Activated CD4-positive, alpha-beta T cell treated with anti-CD3 and anti-CD28 coated beads, Interleukin-2, amount 50 U/mL, for 48 hours (primary cell): ENCODE data around the gene RB1.

Experiments
- DNase-seq, 2 experiments: peaks; one replicate each; pipeline ENCODE4 v3.0.0-alpha.2; 2020

RB1 gene

DNA sequence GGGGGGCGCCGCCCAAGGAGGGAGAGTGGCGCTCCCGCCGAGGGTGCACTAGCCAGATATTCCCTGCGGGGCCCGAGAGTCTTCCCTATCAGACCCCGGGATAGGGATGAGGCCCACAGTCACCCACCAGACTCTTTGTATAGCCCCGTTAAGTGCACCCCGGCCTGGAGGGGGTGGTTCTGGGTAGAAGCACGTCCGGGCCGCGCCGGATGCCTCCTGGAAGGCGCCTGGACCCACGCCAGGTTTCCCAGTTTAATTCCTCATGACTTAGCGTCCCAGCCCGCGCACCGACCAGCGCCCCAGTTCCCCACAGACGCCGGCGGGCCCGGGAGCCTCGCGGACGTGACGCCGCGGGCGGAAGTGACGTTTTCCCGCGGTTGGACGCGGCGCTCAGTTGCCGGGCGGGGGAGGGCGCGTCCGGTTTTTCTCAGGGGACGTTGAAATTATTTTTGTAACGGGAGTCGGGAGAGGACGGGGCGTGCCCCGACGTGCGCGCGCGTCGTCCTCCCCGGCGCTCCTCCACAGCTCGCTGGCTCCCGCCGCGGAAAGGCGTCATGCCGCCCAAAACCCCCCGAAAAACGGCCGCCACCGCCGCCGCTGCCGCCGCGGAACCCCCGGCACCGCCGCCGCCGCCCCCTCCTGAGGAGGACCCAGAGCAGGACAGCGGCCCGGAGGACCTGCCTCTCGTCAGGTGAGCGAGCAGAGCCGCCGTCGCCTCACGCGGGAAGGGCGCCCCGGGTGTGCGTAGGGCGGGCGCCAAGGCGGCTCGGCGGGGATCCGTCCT is at the start of gene RB1:
TSS of gene RB1 (plus strand) at position 393 of the 784 bp plus-strand sequence. CDS start at position 555, 162 bp downstream.
- peak; percentile 90 to 92 for DNase-seq

DNA sequence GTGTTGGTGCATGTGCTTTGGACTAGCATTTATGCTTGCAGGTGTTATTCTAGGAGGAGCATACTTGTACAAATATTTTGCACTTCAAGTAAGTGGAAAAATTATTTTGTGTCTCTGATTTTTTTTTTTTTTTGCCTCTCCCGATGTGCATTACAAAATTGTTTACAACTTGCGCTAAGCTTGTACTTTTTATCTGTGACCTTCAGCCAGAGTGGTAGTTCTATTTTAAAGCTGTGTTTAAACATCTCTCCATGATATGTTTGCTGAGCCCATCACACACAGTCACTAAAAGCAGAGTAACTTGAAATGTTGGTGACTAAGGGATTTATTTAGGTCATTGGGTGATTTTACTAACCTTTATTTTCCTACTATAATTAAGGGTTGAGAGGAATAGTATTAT is 49.7 kb upstream of the RB1 start:
- DNase-seq: no peak

- no peak for DNase-seq
These were observed 48.5 kb upstream of the RB1 start for GRCh38 chr13:48255090-48255489.

GRCh38 chr13:48255954-48256353 is 47.6 kb upstream of the RB1 start:
- DNase-seq: no peak

- DNase-seq: no peak
These were observed 45.5 kb upstream of the RB1 start for GRCh38 chr13:48258002-48258401.

GRCh38 chr13:48258430-48258829 is 45.1 kb upstream of the RB1 start:
- DNase-seq: no peak

- DNase-seq: no peak
These were observed 42.6 kb upstream of the RB1 start for GRCh38 chr13:48260970-48261369.

DNA sequence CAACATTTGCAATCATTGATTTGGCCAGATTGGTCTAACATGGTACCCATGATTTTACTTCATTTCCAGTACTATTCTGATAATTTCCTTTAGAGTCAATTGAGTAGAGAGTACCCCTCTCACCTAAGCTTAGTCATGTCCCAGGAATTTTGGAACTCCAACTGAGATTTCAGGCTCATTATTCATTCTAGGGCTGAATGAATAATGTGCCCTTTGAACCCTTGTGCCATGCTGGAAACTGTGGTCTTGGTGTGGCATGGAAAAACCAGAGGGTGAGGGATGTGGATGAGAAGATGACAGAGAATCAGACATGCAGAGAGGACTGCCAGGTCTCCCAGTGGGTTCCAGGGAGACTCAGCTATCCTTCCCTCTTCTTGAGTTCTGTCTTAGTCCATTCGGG is 40.4 kb upstream of the RB1 start:
- no peak for DNase-seq

GRCh38 chr13:48264058-48264457 is 39.5 kb upstream of the RB1 start:
- no peak for DNase-seq

- peak; percentile 28 to 41 for DNase-seq
These were observed 38.2 kb upstream of the RB1 start for GRCh38 chr13:48265217-48265815.

GRCh38 chr13:48266150-48266549 is 37.4 kb upstream of the RB1 start:
- no peak for DNase-seq

GRCh38 chr13:48266701-48267639 is 36.6 kb upstream of the RB1 start:
- no peak for DNase-seq

- DNase-seq: no peak
These were observed 35.5 kb upstream of the RB1 start for GRCh38 chr13:48268019-48268418.

DNA sequence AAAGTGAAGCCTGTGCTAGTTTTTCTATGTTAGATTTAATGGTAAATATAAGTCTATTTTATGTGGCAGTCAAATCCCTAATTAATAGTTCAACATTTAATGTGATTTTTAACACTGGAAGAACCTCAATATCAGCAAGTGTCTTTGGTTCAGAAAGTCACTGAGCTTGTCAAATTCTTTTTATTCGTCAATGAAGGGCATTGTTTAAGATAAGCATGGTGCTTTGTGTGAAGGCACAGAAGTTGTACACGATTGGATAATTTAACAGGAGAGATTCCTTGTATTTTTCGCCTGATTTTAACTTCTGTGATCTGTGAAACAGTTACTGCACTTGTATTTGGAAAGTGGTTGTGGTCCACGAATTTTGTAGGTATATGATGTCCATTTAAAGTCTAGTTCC is 30.2 kb upstream of the RB1 start:
- DNase-seq: no peak

- DNase-seq: no peak
These were observed 28.0 kb upstream of the RB1 start for GRCh38 chr13:48275507-48275906.

- no peak for DNase-seq
These were observed 24.7 kb upstream of the RB1 start for GRCh38 chr13:48278806-48279205.

GRCh38 chr13:48281556-48281955 is 22.0 kb upstream of the RB1 start:
- no peak for DNase-seq

GRCh38 chr13:48291730-48292129 is 11.8 kb upstream of the RB1 start:
- DNase-seq: no peak

- DNase-seq: no peak
These were observed 10.9 kb upstream of the RB1 start for GRCh38 chr13:48292650-48293049.

- DNase-seq: no peak
These were observed 8.9 kb upstream of the RB1 start for GRCh38 chr13:48294653-48295052.

DNA sequence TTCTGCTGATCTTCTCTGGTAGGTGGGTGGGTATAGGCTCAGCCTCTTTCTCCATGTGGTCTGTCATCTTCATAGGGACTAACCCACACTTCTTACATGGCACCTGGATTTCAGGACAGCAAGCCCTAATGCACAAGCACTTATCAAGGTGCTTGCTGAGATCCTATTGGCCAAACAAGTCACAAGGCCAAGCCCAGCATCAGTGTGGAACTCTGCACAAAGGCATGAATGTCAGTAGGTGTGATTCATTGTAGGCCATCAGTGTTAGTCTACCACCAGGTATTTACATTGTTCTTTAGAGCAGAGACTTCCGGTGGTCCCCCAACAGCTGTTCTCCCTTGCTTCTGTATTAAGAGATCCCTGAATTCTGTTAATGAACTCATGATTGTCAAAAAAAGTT is 8.3 kb upstream of the RB1 start:
- DNase-seq: no peak

GRCh38 chr13:48296528-48296927 is 7.0 kb upstream of the RB1 start:
- DNase-seq: no peak

DNA sequence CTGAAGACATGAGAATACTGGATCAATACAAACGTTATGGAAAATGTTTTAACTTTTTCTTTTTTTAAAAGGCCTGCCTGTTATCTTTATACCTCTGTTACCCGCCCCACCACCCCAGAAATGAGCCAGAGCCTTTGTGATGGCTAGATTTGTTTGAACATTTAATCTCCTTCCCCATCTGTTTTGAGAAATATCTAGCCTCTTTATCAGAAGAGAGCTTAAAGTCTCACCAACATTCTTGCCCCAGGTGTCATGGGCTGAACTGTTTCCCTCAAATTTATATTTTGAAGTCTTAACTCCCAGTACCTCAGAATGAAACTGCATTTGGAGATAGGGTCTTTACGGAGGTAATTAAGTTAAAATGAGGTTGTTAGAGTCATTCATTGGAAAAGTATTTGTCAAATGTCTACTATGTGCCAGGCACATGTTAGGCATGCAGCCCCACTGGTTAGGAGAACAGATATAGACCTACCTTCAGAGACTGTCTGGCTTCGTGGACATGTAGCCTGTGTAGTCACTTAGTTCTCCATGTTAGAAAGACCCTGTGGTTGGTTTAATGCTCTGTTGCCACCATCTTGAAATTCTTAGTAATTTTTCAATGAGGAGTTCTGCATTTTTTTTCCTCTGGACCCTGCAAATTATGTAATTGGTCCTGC is 6.3 kb upstream of the RB1 start:
- DNase-seq: no peak
